Naive thymus-derived CD8-positive, alpha-beta T cell (primary cell): Measurements from ENCODE around the gene ZNF773. TPM values are rescaled to one million over a fixed set of nuclear protein-coding genes. Genes with fewer than 3 reads are reported as not detected.
"Not testable (repeated sequence)": the region's sequence is repeated elsewhere in the genome, so short reads cannot be mapped to it uniquely, and the experiment has no call there.

Experiments
- ATAC-seq, 2 donors: fragments of 150-1000 bp; cut with Tn5 transposase in 1 of 2; sonication (Bioruptor Pico), chemical (Tn5 transposase) in 1 of 2; 1 replicate in 1 of 2; 2 replicates in 1 of 2; pipeline ENCODE4 v1.10.0; 2021; ENCODE audit warnings: mild to moderate bottlenecking in 2 of 2, moderate library complexity in 2 of 2
- POLR2A ChIA-PET: fragments of 350-600 bp; sonication (Branson Sonifier 250); formaldehyde crosslinking; loops from one replicate; lab custom pipeline; 2021; ENCODE audit warnings: antibody characterized with exemption; lab: Charles Lee
- DNase-seq, 10 donors: peaks; one replicate each; pipeline versions ENCODE4 v3.0.0 to v3.0.0-alpha.2; 2020 to 2022
- H3K27ac Mint-ChIP-seq, 10 donors: one replicate each; pipeline ENCODE4 v1.8.0; 2020 to 2022; ENCODE audit warnings: mild to moderate bottlenecking in 10 of 10, mixed read lengths in 10 of 10, moderate library complexity in 4 of 10, inconsistent platforms in 1 of 10
- H3K27me3 Mint-ChIP-seq, 5 donors: one replicate each; pipeline ENCODE4 v1.8.0; 2021 to 2022; ENCODE audit warnings: mixed read lengths in 5 of 5
- H3K36me3 Mint-ChIP-seq, 3 donors: one replicate each; pipeline ENCODE4 v1.8.0; 2020 to 2022; ENCODE audit warnings: mixed read lengths in 3 of 3, mild to moderate bottlenecking in 2 of 3, inconsistent platforms in 1 of 3
- H3K4me1 Mint-ChIP-seq, 4 donors: one replicate each; pipeline ENCODE4 v1.8.0; 2021 to 2022; ENCODE audit warnings: mixed read lengths in 4 of 4
- H3K4me3 Mint-ChIP-seq, 10 donors: one replicate each; pipeline ENCODE4 v1.8.0; 2020 to 2022; ENCODE audit warnings: mild to moderate bottlenecking in 10 of 10, mixed read lengths in 10 of 10, moderate library complexity in 6 of 10, inconsistent platforms in 1 of 10
- H3K9me3 Mint-ChIP-seq, 9 donors: one replicate each; pipeline ENCODE4 v1.8.0; 2020 to 2022; ENCODE audit warnings: mixed read lengths in 9 of 9, mild to moderate bottlenecking in 3 of 9, inconsistent platforms in 1 of 9, moderate library complexity in 1 of 9
- polyA plus RNA-seq, 3 donors: library from polyadenylated mRNA; unstranded; fragments of 300-500 nt; fragmentation: Illumina TruSeq; gene quantifications; one replicate each; pipeline ENCODE4 v1.2.3, GENCODE V29; 2021
- total RNA-seq, 8 experiments: library from RNA in 2 of 8; stranded (reverse) in 2 of 8; gene quantifications; one replicate each; pipeline ENCODE4 v1.2.3 and lab custom pipeline; 2021 to 2026

ZNF773 gene
- total RNA-seq, result 10 to 100 TPM; 25.2 to 30.9 TPM
- polyA plus RNA-seq, result 10 to 100 TPM in 1 of 3 donors, 1 to 10 TPM in 2; 8.7 to 18.6 (median 8.9) TPM
- 12.2 to 28.7 (median 17.1) reads per million in 6 experiments for total RNA-seq (lab: John Stamatoyannopoulos, UW)

DNA sequence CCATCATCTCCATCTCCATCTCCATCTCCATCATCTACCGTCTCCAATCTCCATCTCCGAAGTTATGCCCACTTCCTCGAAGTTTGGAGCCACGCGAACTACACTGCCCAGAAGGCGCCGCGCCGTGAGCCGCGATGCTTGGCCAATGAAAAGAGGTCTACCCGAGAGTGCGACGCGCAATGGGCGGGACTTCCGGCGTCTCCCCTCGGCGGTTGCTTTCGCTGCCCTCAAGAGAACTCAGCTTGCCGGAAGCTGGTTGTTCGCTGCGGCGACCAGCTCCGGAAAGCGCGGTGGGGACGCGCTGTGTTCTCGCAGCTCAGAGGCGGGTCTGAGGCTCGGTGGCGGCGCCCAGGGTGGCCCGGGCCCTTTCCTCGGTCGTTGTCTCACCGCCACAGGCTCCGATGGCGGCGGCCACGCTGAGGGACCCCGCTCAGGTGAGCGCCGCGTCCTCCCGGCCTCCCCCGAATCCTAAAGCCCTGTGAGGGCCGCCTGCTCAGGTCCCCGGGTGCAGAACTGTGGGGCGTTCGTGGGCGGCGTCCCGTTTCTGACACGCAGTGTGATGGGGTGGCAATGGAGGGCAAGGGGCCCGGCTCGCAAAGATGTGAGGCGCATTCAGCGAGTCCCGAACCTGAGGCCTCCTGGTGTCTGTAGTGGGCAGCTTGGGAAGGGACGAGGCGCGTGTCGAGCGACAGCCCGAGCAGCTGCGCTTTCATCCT lies at the start of gene ZNF773:
TSS of gene ZNF773 (plus strand) at position 259 of the 716 bp plus-strand sequence. CDS start at position 402, 143 bp downstream.
- ATAC-seq (peak; percentile 93 to 94), DNase-seq (peak; percentile 88 to 98 (median 96))
- POLR2A ChIA-PET, result interaction anchor here (0.6 to 1.0 kb wide), 8 partner anchors 12 to 595 kb away, joined by 3 to 7 read pairs (median 4); partner anchors contain the start of genes ZNF134, ZNF419, ZNF549 and ZNF772
- Mint-ChIP-seq H3K27ac (peak within 1 kb of the TSS; percentile 76 to 96 (median 90)), H3K36me3 (peaks cover 42 to 55% (median 54%) of the 10 kb centered on the region in 3 donors), H3K4me3 (peak within 1 kb of the TSS; percentile 46 to 88 (median 84)), H3K9me3 (peaks cover 0 to 81% (median 56%) of the 10 kb centered on the region in 9 donors), H3K4me1 (peaks cover 20 to 35% (median 32%) of the 10 kb centered on the region in 4 donors)
- H3K27me3 Mint-ChIP-seq, result not testable (repeated sequence)

GRCh38 chr19:57452307-57452706 lies 47.4 kb upstream of the ZNF773 start:
- Mint-ChIP-seq H3K27me3 (no peaks in the 10 kb centered on the region), H3K4me1 (no peaks in the 10 kb centered on the region), H3K4me3 (no peak overlapping the region), H3K9me3 (peaks cover 16 to 87% (median 34%) of the 10 kb centered on the region in 9 donors), H3K27ac (no peak overlapping the region), H3K36me3 (peaks cover 5 to 65% (median 51%) of the 10 kb centered on the region in 3 donors)
- ATAC-seq (no peak), DNase-seq (no peak)
- POLR2A ChIA-PET, result no interaction called here

DNA sequence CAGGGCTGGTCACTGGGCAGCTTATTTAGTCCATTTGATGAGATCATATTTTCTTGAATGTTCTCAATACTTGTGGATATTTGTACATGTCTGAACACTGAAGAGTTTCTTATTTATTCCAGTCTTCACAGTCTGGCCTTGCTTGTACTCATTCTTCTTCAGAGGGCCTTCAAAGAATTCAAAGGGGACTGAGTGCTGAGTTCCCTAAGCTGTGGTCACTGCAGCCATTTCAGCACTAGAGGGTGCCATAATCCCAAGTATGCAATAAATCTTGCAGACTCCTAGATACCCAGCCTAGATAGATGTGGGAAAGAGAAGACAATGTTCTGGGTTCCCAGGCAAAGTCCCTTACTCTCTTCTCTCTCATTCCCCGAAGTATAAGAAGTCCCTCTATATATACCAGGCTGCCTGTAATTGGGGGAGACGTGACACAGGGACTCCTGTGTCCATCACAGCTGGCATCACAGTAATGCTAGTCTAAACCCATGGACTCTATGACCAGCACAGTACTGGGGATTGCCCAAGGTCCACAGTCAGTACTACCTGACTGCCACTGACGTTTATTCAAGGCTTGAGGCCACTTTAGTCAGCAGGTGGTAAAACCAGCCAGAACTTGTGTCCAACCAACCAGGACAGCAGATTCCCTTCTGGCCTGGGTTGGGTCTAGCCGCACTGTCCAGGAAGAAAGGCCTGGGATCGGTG lies 33.9 kb upstream of the ZNF773 start:
- POLR2A ChIA-PET, result no interaction called here
- ATAC-seq (peak in 1 of 2 donors; percentile 23), DNase-seq (no peak)
- H3K4me1 Mint-ChIP-seq, result no peaks in the 10 kb centered on the region
- no peaks in the 10 kb centered on the region for H3K27me3 Mint-ChIP-seq
- H3K4me3 Mint-ChIP-seq, result no peak overlapping the region
- H3K9me3 Mint-ChIP-seq, result peaks cover 18 to 89% (median 61%) of the 10 kb centered on the region in 9 donors
- H3K36me3 Mint-ChIP-seq, result peaks cover 2 to 68% (median 50%) of the 10 kb centered on the region in 3 donors
- H3K27ac Mint-ChIP-seq, result no peak overlapping the region

DNA sequence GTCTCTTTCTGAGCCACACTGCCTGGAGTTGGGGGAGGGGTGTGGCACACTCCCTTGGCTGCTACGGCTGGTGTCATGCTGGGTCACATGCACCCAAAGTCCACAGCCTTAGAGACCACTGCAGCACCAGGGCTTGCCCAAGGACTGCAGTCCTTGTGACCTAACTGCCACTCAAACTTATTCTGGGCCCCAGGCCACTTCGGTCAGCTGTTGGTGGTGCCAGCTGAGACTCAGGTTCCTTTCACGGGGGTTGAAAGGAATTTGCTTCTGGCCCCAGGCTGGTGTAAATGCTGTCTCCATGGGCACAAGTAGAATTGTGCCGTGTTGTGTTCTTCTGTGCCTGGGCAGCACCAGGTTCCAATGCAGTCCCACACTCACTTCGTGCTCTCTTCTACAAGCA lies 33.2 kb upstream of the ZNF773 start:
- Mint-ChIP-seq H3K9me3 (peaks cover 20 to 89% (median 61%) of the 10 kb centered on the region in 9 donors), H3K4me3 (no peak overlapping the region), H3K27ac (no peak overlapping the region), H3K4me1 (no peaks in the 10 kb centered on the region), H3K27me3 (no peaks in the 10 kb centered on the region), H3K36me3 (peaks cover 4 to 68% (median 50%) of the 10 kb centered on the region in 3 donors)
- ATAC-seq (no peak), DNase-seq (no peak)
- POLR2A ChIA-PET, result no interaction called here

- ATAC-seq, result no peak
- DNase-seq, result no peak
- H3K27me3 Mint-ChIP-seq, result no peaks in the 10 kb centered on the region
- POLR2A ChIA-PET, result no interaction called here
- H3K27ac Mint-ChIP-seq, result no peak overlapping the region
- peaks cover 10 to 99% (median 78%) of the 10 kb centered on the region in 9 donors for H3K9me3 Mint-ChIP-seq
- H3K4me3 Mint-ChIP-seq, result no peak overlapping the region
- peaks cover 32 to 91% (median 78%) of the 10 kb centered on the region in 3 donors for H3K36me3 Mint-ChIP-seq
- peaks cover 13 to 19% (median 16%) of the 10 kb centered on the region in 4 donors for H3K4me1 Mint-ChIP-seq
Measured at GRCh38 chr19:57473646-57474045, 26.1 kb upstream of the ZNF773 start.

DNA sequence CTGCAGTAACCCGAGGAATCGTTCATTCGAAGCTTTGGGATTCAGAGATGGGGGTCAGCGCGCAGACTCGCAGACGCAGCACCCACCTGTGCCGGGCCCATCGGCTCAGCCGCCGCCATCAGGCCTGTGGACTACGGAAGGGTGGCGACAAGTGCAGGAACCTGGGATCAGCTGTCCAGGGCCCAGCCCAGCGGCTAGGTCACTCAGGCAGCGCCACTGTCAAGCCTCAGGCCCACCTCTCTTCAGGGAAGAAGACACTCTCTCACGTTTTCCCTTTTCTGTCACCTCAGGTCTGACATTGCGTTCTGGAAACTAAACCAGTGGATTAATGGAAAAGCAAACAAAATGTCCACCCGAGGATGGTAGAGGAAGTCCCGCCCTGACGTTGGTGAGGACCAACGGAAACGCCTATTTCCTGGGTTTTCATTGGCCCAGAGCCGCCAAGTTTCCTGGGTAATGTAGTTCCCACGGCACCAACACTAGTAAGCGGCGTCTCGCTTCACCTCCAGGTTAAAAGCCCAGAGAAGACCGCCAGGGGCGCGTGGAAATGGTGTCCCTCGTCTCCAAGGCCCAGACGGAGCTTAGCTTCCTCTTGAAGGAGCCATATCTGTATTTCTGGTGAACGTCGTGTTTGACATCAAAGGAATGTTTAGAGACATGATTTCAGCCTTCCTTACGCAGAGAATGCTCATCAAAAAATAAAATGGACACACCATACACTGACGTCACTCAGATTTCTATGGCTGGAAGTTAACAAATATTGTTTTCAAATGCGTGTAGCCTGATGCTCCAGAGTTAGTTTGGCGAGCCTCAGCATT lies 22.3 kb upstream of the ZNF773 start, which contains the start of gene ZNF772:
TSS of gene ZNF772 (minus strand) at position 376 of the 818 bp plus-strand sequence. CDS start at position 119, 257 bp downstream.
- peaks cover 10 to 81% (median 52%) of the 10 kb centered on the region in 9 donors for H3K9me3 Mint-ChIP-seq
- H3K4me1 Mint-ChIP-seq, result peaks cover 13 to 19% (median 16%) of the 10 kb centered on the region in 4 donors
- peak within 1 kb of the TSS; percentile 83 to 97 (median 92) for H3K27ac Mint-ChIP-seq
- peaks cover 0 to 4% (median 0%) of the 10 kb centered on the region in 5 donors for H3K27me3 Mint-ChIP-seq
- POLR2A ChIA-PET, result interaction anchor here (0.5 to 2.4 kb wide), 9 partner anchors 9 to 526 kb away, joined by 3 to 9 read pairs (median 3); partner anchors contain the start of genes ZNF211, ZNF419, ZNF551 and ZNF749
- H3K36me3 Mint-ChIP-seq, result peaks cover 28 to 61% (median 58%) of the 10 kb centered on the region in 3 donors
- ATAC-seq (peak; percentile 98 to 99), DNase-seq (peak; percentile 69 to 96 (median 90))
- peak within 1 kb of the TSS; percentile 86 to 97 (median 94) for H3K4me3 Mint-ChIP-seq

DNA sequence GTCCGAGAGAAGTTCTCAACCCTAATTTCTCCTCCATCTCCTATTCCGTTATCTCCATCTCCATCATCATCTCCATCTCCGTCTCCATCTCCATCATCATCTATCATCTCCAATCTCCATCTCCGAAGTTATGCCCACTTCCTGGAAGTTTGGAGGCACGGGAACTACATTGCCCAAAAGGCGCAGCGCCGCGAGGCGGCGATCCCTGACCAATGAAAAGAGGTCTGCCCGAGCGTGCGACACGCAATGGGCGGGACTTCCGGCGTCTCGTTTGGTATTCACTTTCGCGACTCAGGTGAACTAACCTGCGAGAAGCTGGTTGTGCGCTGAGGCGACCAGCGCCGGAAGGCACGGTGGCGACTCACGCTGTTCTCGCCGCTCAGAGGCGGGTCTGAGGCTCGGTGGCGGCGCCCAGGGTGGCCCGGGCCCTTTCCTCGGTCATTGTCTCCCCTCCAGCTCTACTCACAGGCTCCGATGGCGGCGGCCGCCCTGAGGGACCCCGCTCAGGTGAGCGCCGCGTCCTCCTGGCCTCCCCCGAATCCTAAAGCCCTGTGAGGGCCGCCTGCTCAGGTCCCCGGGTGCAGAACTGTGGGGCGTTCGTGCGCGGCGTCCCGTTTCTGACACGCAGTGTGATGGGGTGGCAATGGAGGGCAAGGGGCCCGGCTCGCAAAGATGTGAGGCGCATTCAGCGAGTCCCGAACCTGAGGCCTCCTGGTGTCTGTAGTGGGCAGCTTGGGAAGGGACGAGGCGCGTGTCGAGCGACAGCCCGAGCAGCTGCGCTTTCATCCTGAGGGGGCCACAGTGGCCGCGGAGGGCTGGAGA lies 12.1 kb upstream of the ZNF773 start, which contains the start of gene ZNF419:
TSS of gene ZNF419 (plus strand) at position 274 of the 822 bp plus-strand sequence. CDS start at position 475, 201 bp downstream.
- Mint-ChIP-seq H3K9me3 (peaks cover 0 to 55% (median 39%) of the 10 kb centered on the region in 9 donors), H3K27ac (peak within 1 kb of the TSS; percentile 65 to 95 (median 84)), H3K4me1 (peaks cover 16 to 21% (median 18%) of the 10 kb centered on the region in 4 donors), H3K36me3 (peaks cover 38 to 48% (median 41%) of the 10 kb centered on the region in 3 donors), H3K4me3 (peak within 1 kb of the TSS; percentile 61 to 89 (median 84))
- peak; percentile 87 to 98 (median 94) for DNase-seq
- peak; percentile 97 for ATAC-seq
- POLR2A ChIA-PET, result interaction anchor here (0.6 to 1.1 kb wide), 8 partner anchors 10 to 296 kb away, joined by 3 to 6 read pairs (median 4); partner anchors contain the start of genes ZNF154, ZNF211, ZNF264 and ZNF772
- not testable (repeated sequence) for H3K27me3 Mint-ChIP-seq

DNA sequence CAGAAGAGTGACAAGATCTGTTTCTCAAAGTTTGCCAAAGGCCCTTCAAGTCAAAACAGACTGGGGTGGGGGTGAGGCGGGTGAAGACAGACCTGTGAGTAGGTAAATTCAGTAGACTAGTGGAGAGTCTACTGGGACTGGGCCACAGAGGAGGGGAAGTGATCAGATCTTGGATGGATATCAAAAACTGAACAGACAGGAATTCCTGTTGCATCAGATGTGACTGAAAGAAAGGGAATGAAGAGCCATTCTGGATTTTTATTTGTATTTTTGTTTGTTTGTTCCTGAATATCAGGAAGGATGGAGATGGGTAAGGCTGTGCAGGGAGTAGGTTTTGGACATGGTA lies 11.5 kb upstream of the ZNF773 start:
- ATAC-seq, result peak in 1 of 2 donors; percentile 2
- H3K9me3 Mint-ChIP-seq, result peaks cover 0 to 61% (median 43%) of the 10 kb centered on the region in 9 donors
- peak overlapping the region; percentile 61 to 89 (median 80) for H3K4me3 Mint-ChIP-seq
- not testable (repeated sequence) for DNase-seq, H3K27me3 Mint-ChIP-seq
- peaks cover 43 to 54% (median 46%) of the 10 kb centered on the region in 3 donors for H3K36me3 Mint-ChIP-seq
- POLR2A ChIA-PET, result interaction anchor here (0.6 to 1.1 kb wide), 3 partner anchors 11 to 297 kb away, joined by 3 to 4 read pairs (median 3); partner anchors contain the start of genes ZNF264 and ZNF772
- peaks cover 16 to 21% (median 18%) of the 10 kb centered on the region in 4 donors for H3K4me1 Mint-ChIP-seq
- peak overlapping the region in 9 of 10 donors; percentile 37 to 89 (median 76) for H3K27ac Mint-ChIP-seq

DNA sequence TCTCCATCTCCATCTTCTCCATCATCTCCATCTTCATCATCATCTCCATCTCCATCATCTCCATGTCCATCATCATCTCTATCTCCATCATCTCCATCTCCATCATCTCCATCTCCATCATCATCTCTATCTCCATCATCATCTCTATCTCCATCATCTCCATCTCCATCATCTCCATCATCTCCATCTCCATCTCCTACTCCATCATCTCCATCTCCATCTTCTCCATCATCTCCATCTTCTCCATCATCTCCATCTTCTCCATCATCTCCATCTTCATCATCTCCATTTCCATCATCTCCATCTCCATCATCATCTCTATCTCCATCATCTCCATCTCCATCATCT lies 432 bp upstream of the ZNF773 start:
- peak overlapping the region; percentile 63 to 96 (median 88) for H3K27ac Mint-ChIP-seq
- H3K36me3 Mint-ChIP-seq, result peaks cover 42 to 58% (median 55%) of the 10 kb centered on the region in 3 donors
- H3K4me1 Mint-ChIP-seq, result peaks cover 20 to 35% (median 32%) of the 10 kb centered on the region in 4 donors
- not testable (repeated sequence) for H3K27me3 Mint-ChIP-seq, ATAC-seq, DNase-seq
- H3K4me3 Mint-ChIP-seq, result peak overlapping the region; percentile 46 to 88 (median 84)
- POLR2A ChIA-PET, result interaction anchor here (0.6 to 1.0 kb wide), 6 partner anchors 12 to 596 kb away, joined by 3 to 7 read pairs (median 4); partner anchors contain the start of genes ZNF134, ZNF419, ZNF549 and ZNF772
- peaks cover 0 to 81% (median 54%) of the 10 kb centered on the region in 9 donors for H3K9me3 Mint-ChIP-seq

DNA sequence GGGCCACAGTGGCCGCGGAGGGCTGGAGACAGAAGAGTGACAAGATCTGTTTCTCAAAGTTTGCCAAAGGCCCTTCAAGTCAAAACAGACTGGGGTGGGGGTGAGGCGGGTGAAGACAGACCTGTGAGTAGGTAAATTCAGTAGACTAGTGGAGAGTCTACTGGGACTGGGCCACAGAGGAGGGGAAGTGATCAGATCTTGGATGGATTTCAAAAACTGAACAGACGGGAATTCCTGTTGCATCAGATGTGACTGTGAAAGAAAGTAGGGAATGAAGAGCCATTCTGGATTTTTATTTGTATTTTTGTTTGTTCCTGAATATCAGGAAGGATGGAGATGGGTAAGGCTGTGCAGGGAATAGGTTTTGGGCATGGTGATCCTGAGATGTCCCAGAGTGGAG lies 662 bp downstream of the ZNF773 start:
- Mint-ChIP-seq H3K4me3 (peak overlapping the region; percentile 46 to 88 (median 83)), H3K36me3 (peaks cover 43 to 56% (median 55%) of the 10 kb centered on the region in 3 donors), H3K27ac (peak overlapping the region; percentile 71 to 95 (median 85)), H3K9me3 (peaks cover 0 to 80% (median 56%) of the 10 kb centered on the region in 9 donors), H3K4me1 (peaks cover 20 to 35% (median 32%) of the 10 kb centered on the region in 4 donors)
- DNase-seq, ATAC-seq, H3K27me3 Mint-ChIP-seq: not testable (repeated sequence)
- POLR2A ChIA-PET, result interaction anchor here (0.6 to 1.0 kb wide), 6 partner anchors 13 to 219 kb away, joined by 3 to 7 read pairs (median 4); partner anchors contain the start of genes ZNF419, ZNF549 and ZNF772
